ENCODE results near the gene HTR2C.
"Not testable (repeated sequence)": the region's sequence is repeated elsewhere in the genome, so short reads cannot be mapped to it uniquely, and the experiment has no call there.

The HTR2C gene

DNA sequence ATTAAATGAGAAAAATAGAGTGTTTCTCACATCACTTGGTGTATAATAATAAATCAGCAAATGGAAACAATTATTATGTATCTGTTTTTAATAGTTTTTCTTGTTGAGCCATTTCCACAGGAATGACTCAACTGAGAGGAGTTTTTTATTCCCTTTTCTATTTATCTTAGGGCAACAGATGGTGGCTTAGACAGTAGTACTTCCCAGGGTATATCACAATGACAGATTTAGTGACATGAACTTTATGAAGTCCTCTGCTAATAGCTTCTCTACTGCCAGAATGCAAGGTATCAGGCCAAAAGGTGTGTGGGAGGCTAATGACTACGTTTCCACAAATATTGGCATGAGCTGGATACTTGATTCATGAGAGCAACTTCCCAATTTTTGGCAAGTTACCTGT, 126.7 kb downstream of the HTR2C start:
- in situ Hi-C loops (cut with MboI; ENCODE audit: low sequenced_read_pairs) = no loop called here

DNA sequence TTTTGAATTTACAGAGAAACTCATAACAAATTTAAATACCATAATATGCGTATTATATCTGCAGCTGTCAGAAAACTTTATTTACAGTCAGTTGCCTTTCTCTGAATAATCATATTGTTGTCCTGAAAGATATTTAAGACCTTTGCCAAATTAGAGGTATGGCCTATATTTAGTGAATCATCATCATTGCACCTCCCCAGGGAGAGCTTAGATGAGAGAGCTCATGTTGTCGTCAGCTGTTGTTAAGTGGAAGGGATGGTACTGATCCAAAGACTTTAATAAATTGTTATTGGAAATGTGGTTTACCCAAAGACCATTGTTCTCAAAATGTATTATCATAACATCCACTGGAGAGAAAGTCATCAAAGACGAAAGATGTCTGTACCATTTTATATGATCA, 128.6 kb downstream of the HTR2C start:
- in situ Hi-C loops (cut with MboI; ENCODE audit: low sequenced_read_pairs) = no loop called here

DNA sequence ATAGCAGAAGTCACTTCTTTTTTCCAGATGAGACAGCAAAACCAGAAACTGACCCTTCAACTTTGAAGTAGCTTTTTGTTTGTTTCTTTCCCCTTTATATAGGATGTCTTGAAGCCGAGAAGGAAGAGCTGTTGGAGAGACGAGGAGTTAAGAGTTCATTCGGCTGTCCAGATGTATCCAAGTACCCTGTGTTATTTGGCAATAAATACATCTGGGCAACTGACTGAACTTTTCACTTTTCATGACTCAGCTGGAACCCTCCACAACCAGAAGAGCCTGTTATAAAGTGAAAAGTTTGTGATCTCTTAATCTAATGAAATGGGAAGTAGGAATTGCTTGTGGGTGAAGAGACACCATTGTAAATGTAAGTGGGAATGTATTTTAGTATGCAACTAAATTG, 131.2 kb downstream of the HTR2C start:
- in situ Hi-C loops (cut with MboI; ENCODE audit: low sequenced_read_pairs) = no loop called here

DNA sequence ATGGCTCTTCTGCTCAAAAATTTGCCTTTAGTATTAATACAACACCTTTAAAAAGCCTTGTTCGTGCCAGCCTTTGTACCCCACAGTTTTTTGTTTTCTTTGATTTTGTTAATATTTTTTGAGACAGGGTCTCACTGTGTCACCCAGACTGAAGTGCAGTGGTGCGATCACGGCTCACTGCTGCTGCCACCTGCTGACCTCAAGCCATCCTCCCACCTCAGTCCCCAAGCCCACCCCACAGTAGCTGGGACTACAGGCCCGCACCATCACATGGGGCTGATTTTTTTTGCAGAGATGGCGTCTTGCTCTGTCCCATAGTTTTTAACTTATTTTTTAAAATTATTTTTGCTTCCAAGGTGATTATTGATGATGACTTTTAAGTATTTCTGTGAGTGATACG, 134.0 kb downstream of the HTR2C start:
- in situ Hi-C loops (cut with MboI; ENCODE audit: low sequenced_read_pairs) = no loop called here

DNA sequence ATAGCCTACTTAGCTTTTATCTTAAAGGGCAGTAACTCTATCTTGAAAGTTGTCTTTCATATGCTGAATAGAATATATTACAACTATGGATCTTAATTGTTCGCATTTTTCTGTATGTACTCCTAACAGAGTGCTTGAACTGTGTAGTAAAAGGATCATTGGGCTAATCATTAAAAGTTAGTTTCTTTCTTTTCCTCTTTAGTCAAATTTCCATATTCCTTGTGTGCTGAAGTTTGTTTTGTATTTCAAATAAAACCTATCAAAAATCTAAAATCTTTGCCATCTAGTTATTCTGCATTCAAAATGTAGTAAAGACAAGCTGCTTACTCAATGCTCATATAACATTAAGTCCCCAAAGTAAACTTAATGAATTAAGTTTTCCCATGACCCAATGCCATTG, 182.7 kb downstream of the HTR2C start:
- in situ Hi-C loops (cut with MboI; ENCODE audit: low sequenced_read_pairs) = no loop called here

DNA sequence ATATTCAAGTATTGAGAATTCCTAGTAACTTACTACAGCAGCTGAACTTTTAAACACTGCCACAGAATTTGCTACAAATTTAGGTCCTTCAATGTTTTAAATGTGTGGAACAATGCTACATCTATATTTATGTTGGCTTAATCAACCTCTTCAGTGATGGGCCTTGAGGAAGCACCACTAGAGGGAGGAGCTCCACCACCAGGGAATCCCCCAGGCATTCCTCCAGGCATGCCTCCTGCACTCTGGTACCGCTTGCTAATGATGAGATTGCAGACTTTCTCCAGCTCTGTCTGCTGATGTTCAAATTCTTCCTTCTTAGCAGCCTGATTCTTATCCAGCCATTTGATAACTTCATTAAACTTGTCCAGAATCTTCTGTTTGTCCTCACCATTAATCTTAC, 190.8 kb downstream of the HTR2C start:
- in situ Hi-C loops (cut with MboI; ENCODE audit: low sequenced_read_pairs) = no loop called here

DNA sequence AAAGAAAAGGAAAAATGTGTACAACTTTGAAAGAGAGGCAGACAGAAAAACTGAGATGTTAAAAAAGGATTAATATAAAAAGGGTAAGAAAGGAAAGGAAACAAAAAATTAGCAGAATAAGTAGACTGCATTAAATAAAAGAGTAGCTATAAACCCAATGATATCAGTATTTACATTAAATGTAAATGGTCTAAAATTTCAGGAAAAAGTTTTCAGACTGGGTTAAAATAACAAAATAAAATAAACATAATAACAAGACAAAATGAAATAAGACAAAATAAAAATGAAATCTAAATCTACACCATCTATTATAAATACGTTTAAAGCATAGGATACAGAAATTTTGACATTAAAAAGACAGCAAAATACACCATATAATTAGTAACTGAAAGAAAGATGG, 199.0 kb downstream of the HTR2C start:
- in situ Hi-C loops (cut with MboI; ENCODE audit: low sequenced_read_pairs) = no loop called here

DNA sequence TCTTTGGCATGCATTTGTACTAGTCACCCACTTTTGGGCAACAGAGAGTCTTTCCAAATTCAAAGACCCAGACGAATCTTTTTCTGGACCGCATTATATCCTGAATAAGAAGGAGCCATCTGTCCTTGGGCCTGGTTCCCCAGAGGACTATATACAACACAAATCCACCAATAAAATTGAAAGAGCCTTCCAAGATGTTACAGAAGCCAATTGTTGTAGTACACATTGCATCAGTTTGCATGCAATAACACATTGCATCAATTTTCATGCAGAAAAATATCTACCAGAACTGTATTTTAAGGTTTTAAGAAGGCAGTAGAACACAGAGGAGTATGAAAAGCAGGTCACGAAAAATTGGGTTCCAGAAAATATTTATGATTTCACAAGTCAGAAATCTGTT, 203.2 kb downstream of the HTR2C start:
- in situ Hi-C loops (cut with MboI; ENCODE audit: low sequenced_read_pairs) = no loop called here

DNA sequence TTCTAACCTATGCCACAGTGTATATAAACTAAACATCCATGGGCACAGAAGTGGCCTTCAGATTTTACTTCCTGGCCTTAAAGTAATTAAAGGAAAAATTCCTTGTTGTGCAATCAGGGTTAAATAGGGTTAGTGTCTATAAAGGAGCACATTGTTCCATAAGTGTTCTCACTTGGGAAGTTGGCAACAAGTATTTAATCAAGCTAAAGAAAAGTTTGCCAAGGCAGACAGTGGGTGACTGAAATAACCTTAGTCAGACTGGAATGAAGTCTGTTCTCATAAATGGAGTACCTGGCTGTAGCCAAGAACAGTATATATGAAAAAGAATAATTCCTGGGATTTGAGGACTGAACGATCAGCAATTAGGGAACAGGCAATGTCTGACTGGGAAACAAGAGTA, 213.6 kb downstream of the HTR2C start:
- in situ Hi-C loops (cut with MboI; ENCODE audit: low sequenced_read_pairs) = no loop called here

DNA sequence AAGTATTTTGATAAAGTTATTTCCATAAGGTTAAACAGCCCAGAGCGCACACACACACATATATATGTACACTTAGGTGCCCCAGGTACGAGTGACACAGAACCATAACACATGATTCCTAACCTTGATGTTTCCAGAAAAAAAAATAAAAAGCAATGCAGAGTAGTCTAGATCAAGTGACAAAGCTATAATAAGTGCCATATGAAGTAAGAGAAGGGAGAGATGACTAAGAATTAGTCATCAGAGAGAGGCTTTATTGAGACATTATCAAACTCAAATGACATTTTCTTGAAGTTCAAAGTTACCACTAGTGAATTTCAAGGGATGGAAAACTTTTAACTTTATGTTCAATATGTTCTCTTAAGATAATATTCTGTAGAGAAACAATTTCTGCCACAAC, 215.0 kb downstream of the HTR2C start:
- in situ Hi-C loops (cut with MboI; ENCODE audit: low sequenced_read_pairs) = no loop called here

DNA sequence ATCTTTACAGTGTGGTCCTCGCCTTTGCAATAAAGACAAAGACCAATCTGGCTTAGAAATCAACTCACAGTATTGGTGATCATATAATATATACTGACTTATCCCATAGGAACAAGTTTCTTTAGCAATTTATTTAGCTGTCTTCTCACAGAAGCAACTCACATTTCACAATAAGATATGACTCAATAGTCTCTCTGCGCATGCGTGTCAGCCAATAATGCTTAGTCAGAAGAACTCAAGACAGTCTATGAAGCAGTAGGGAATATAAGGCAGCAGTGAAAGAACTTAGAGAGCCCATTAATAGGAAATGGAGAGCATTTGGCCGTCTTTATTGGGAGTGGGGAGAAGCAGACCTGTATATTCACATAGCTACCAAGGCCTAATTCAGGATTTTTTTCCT, 216.8 kb downstream of the HTR2C start:
- in situ Hi-C loops (cut with MboI; ENCODE audit: low sequenced_read_pairs) = no loop called here

DNA sequence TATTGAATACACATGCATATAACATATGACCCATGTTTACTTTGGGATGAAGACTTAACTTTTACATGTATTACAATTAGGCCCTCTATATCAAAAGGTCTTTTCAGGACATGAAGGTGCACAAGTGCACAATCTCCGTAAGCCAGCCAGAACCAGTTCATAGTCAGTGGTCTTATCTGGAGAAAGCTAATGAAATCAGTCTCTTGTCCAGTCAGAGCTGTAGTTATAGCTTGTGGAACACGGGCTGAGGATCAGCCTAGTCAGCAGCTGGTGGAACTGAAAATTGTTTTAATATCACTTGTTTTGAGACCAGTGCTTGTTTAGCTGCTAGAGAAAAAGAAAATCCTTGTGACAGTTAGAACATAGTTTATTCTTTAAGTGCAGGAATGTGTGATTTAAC, 235.6 kb downstream of the HTR2C start:
- in situ Hi-C loops (cut with MboI; ENCODE audit: low sequenced_read_pairs) = no loop called here

DNA sequence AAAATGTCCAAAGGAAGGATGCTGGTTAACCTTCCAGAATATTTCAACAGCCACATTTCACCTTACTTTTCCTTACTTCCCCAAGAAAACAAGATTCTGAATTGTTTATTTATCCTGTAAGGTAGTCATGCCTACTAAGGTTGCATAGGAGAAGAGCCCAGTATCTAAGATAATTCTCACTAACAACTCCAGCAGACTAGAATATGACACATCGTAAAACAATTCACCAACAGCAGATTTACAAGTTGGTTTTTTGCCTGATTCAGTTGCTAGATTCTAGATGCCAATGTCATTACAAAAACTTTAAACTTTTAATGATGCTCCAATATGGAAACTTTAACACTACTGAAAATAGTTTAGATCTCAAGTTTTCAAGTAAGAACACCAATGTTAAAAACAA, 257.2 kb downstream of the HTR2C start:
- in situ Hi-C loops (cut with MboI; ENCODE audit: low sequenced_read_pairs) = no loop called here

DNA sequence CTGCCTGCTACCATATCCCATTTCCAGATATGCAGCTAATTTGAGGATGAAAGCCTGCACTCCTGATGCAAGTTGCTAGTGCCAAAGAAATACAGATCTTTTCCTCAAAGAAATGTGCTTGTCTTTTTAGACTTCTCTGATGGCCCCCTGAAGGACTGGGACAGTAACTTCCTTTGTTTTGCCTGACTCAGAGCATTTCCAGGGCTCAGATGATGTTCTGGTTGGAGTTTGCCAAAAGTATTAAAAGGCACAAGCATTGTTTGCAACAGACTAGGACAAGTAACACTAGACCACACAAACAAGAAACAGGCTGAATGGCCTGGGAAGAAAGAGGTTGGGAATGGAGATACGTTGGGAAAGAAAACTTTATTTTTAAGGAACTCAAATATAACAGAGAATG, 258.3 kb downstream of the HTR2C start:
- in situ Hi-C loops (cut with MboI; ENCODE audit: low sequenced_read_pairs) = no loop called here

DNA sequence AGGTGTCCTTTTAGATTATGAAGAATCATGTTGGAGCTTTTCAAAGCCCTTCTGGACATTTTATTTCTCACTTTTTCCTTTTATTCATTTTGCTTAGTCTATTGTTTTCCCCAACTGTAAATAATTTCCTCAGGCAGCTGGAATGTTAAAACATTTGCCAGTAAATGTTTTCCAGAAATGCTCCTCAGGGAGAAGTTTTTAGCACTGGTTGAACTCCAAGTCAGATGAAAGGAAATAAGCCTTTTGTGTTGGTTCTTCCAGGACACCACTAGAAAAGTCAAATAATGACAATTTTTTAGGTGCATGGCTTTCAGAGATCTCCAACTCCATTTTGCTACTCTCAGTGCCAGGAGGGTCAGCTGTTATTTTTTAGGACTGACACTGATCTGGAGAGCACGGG, 305.6 kb downstream of the HTR2C start:
- in situ Hi-C loops (cut with MboI; ENCODE audit: low sequenced_read_pairs) = no loop called here

DNA sequence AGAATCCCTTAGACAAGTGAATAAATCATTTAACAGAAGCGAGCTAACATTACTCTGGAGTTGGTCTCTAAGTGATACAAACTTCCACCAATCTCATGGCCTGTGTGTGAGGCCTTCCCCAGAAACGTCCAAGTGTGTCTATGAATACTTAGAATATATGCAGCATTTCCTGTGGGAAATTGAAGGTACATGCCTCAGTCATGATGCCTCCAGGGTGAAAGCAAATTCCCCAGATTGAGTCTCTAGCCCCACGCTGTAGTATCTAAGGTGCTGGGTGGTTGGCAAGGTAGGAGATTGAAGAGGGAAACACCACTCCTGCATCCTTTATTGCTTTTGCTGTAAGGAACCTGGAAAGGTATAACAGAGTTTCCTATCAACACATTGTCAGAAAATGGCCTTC, 319.7 kb downstream of the HTR2C start:
- in situ Hi-C loops (cut with MboI; ENCODE audit: low sequenced_read_pairs) = no loop called here

DNA sequence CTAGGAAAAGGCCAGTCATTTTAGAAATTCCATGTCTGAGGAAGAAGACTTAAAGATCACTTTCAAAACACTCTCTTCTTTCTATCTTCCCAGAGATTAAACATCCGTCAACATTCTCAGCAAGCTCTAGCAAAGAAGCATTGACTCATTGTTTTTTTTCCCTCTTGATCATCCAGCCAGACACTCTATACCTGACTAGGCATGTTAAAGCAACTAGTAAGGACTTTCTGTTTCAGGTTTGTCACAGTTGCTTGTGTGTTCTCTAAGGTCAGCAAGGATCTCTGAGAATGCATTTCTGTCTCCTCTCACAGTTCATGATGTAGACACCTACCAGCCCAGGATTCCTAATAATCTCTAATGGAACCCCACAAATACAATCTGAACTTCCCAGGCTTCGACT, 321.4 kb downstream of the HTR2C start:
- in situ Hi-C loops (cut with MboI; ENCODE audit: low sequenced_read_pairs) = no loop called here

DNA sequence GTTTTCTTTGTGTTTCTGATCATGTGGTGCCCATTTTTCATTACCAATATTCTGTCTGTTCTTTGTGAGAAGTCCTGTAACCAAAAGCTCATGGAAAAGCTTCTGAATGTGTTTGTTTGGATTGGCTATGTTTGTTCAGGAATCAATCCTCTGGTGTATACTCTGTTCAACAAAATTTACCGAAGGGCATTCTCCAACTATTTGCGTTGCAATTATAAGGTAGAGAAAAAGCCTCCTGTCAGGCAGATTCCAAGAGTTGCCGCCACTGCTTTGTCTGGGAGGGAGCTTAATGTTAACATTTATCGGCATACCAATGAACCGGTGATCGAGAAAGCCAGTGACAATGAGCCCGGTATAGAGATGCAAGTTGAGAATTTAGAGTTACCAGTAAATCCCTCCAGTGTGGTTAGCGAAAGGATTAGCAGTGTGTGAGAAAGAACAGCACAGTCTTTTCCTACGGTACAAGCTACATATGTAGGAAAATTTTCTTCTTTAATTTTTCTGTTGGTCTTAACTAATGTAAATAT, 323.2 kb downstream of the HTR2C start:
- in situ Hi-C loops (cut with MboI; ENCODE audit: low sequenced_read_pairs) = no loop called here

DNA sequence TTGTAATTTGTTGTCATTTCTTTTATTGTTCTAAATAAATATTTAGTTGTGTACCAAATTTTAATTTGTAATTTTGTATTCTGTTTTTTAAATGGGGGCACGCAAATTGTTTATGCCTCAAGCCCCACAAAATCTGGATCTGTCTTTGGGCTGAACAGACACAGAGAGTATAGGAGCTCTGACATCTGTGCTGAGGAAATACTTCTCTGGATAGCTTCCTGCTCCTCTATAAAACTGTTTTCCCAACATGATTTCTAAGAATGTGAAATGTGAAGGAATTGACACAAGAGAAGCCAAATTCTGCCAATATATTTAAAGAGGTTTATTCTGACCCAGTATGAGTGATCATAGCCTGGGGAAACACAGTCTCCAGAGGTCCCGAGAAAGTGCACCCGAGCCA, 340.5 kb downstream of the HTR2C start:
- in situ Hi-C loops (cut with MboI; ENCODE audit: low sequenced_read_pairs) = no loop called here

DNA sequence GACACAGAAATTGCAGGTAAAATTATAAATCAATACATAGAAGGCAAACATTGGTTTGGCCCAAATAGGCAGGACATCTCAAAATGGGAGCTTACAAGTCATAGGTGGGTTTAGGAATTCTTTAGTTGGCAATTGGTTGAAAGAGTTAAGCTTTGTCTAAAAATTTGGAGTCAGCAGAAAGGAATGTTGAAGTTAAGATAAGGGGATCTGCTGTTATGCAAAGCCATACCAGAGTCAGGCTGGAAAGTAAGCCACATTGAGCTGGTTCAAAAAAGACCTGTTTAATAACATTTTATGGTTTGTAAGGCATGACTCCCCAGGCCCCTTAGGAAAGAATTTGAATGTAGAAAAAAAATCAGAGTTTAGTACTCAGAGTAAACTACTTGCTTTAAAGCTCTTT, 341.0 kb downstream of the HTR2C start:
- in situ Hi-C loops (cut with MboI; ENCODE audit: low sequenced_read_pairs) = no loop called here

DNA sequence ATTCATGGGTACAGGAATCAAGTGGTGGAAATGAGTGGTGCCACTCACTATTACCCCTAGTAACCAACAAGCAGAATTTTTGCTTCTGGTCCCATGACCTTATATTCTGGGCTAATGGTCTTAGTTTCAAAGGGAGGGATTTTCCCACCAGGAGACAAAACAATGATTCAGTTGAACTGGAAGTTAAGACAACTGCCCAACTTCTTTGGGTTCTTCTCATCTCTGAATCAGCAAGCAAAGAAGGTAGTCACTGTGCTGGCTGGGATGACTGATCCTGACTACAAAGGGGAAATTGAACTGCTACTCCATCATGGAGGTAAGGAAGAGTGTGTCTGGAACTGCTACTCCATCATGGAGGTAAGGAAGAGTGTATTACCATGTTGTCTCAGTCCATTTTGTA, 346.3 kb downstream of the HTR2C start:
- in situ Hi-C loops (cut with MboI; ENCODE audit: low sequenced_read_pairs) = no loop called here

DNA sequence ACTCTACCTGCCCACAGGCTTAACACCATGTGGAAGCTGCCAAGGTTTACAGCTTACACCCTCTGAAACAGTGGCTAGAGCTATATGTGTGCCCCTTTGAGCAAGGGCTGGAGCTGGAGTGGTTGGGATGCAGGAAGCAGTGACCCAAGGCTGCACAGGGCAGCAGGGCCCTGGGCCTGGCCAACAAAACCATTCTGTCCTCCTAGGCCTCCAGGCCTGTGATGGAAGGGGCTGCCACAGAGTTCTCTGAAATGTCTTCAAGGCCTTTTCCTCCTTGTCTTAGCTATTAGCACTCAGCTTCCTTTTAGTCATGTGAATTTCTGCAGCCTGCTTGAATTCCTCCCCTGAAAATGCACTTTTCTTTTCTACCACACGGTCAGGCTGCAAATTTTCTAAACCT, 348.7 kb downstream of the HTR2C start:
- in situ Hi-C loops (cut with MboI; ENCODE audit: low sequenced_read_pairs) = no loop called here

DNA sequence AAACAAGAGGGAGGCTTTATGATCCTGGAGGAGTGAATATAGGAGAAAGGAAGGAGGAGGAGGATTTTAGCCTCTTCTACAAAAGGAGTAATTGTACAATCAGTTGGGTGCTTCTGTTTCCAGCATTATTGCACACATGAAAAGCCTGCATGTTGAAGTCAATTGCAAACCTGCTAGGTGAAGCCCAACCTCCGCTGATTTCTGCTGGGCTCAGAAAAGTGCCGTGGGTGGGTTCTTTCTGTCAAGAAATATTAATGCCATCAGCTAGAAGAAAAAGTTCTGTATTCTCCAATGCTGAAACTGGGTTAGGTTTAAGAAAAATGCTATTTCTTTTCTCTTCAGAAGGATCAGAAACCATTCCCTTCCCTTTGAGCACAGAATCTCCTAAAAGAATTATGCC, 349.4 kb downstream of the HTR2C start:
- in situ Hi-C loops (cut with MboI; ENCODE audit: low sequenced_read_pairs) = not testable (repeated sequence)

DNA sequence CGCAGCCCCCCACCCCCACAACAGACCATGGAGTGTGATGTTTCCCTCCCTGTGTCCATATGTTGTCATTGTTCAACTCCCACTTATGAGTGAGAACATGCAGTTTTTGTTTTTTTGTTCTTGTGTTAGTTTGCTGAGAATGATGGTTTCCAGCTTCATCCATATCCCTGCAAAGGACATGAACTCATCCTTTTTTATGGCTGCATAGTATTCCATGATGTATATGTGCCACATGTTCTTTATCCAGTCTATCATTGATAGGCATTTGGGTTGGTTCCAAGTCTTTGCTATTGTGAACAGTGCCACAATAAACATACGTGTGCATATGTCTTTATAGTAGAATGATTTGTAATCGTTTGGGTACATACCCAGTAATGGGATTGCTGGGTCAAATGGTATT, 353.2 kb downstream of the HTR2C start:
- in situ Hi-C loops (cut with MboI; ENCODE audit: low sequenced_read_pairs) = not testable (repeated sequence)

Measured in HL-60/S4 (cell line).